GM12878 (cell line): Measurements from ENCODE around the gene SAMD4A. TPM values are rescaled to one million over a fixed set of nuclear protein-coding genes. Genes with fewer than 3 reads are reported as not detected.

Experiments
- CBX3 ChIP-seq: fragments of 200-600 bp; sonication (generic); IDR thresholded peaks from 2 replicates; pipeline ENCODE4 v1.6.1; 2016; ENCODE audit warnings: low read depth, borderline replicate concordance
- CHD1 ChIP-seq: IDR thresholded peaks from 2 replicates; pipeline ENCODE4 v1.6.1; 2012; ENCODE audit warnings: low read depth, low read length, improper control_type of control experiment
- CHD4 ChIP-seq: fragments of 200-600 bp; sonication (generic); IDR thresholded peaks from 2 replicates; pipeline ENCODE4 v1.6.1; 2016; ENCODE audit warnings: mild to moderate bottlenecking
- CREM ChIP-seq: IDR thresholded peaks from 2 replicates; pipeline ENCODE4 v1.6.1; 2014; ENCODE audit warnings: antibody characterized with exemption, low read depth
- DPF2 ChIP-seq: fragments of 450-650 bp; IDR thresholded peaks from 2 replicates; pipeline ENCODE4 v1.6.1; 2017; ENCODE audit warnings: mild to moderate bottlenecking
- EGR1 ChIP-seq, 2 experiments: IDR thresholded peaks; 1 replicate in 1 of 2; 2 replicates in 1 of 2; pipeline ENCODE4 v1.6.1; 2011 to 2012; ENCODE audit warnings: low read depth in 2 of 2, low read length in 2 of 2, borderline replicate concordance in 1 of 2, mild to moderate bottlenecking in 1 of 2, moderate library complexity in 1 of 2
- GABPA ChIP-seq: IDR thresholded peaks from 2 replicates; pipeline ENCODE4 v1.6.1; 2014; ENCODE audit warnings: antibody characterized with exemption, low read depth, mild to moderate bottlenecking, inconsistent platforms
- KDM1A ChIP-seq: fragments of 200-600 bp; sonication (generic); IDR thresholded peaks from 2 replicates; pipeline ENCODE4 v1.6.1; 2016; ENCODE audit warnings: borderline replicate concordance
- TAF1 ChIP-seq: IDR thresholded peaks from 2 replicates; pipeline ENCODE4 v1.6.1; 2011; ENCODE audit warnings: mild to moderate bottlenecking, low read depth, low read length, borderline replicate concordance
- ZNF207 ChIP-seq: fragments of 450-650 bp; IDR thresholded peaks from 2 replicates; pipeline ENCODE4 v1.6.1; 2014; ENCODE audit warnings: antibody characterized with exemption, mild to moderate bottlenecking, borderline replicate concordance
- ZNF274 ChIP-seq: IDR thresholded peaks from one replicate; pipeline ENCODE4 v1.8.0; 2011; ENCODE audit not compliant: insufficient read length, insufficient read depth
- polyA plus RNA-seq, 11 experiments: library from polyadenylated mRNA; depleted of rRNA in 4 of 11; unstranded in 6 of 11; stranded (reverse) in 5 of 11; fragments of >200 nt; fragmentation: Nextera tagmentation in 4 of 11; fragmentation: Illumina TruSeq in 1 of 11; extraction: Ambion mirVana in 4 of 11; extraction: Trizol in 1 of 11; gene quantifications; 1 replicate in 1 of 11; 2 replicates in 10 of 11; pipeline versions ENCODE4 v1.2.1 to v1.2.3, GENCODE V29; 2011 to 2016; ENCODE audit warnings: inconsistent platforms in 2 of 11, missing spikeins in 2 of 11, low read depth in 1 of 11
- total RNA-seq, 4 experiments: library from RNA; depleted of rRNA in 3 of 4; stranded (reverse); fragments of >200 nt in 3 of 4; fragmentation: Illumina TruSeq in 1 of 4; extraction: Trizol in 1 of 4; gene quantifications; 2 replicates each; pipeline versions ENCODE4 v1.2.1 to v1.2.3, GENCODE V29; 2013 to 2021
- TF ChIP-seq, protein P1 (sequence below), 3 experiments: IDR thresholded peaks in 2 of 3; conservative IDR thresholded peaks in 1 of 3; 2 replicates each; pipeline ENCODE4 v1.5.1; 2011; ENCODE audit warnings: low read depth in 3 of 3, low read length in 3 of 3, mild to moderate bottlenecking in 3 of 3, control low read depth in 2 of 3, moderate library complexity in 2 of 3, inconsistent platforms in 1 of 3, mixed read lengths in 1 of 3; ENCODE audit not compliant: control insufficient read depth in 2 of 3, insufficient read depth in 1 of 3; ENCODE audit errors: extremely low read depth in 1 of 3
- TF ChIP-seq, protein P2 (sequence below): fragments of 450-650 bp; IDR thresholded peaks from 2 replicates; pipeline ENCODE4 v1.6.1; 2017; ENCODE audit warnings: mild to moderate bottlenecking, moderate library complexity
- TF ChIP-seq, protein P3 (sequence below): fragments of 450-650 bp; conservative IDR thresholded peaks from 2 replicates; pipeline ENCODE4 v1.6.1; 2017; ENCODE audit warnings: mild to moderate bottlenecking, moderate library complexity
- TF ChIP-seq, protein P4 (sequence below): fragments of 450-650 bp; IDR thresholded peaks from 2 replicates; pipeline ENCODE4 v1.6.1; 2017; ENCODE audit warnings: mild to moderate bottlenecking

SAMD4A gene
- total and polyA plus RNA-seq, 10 of the 15 experiments (the other 5 are each of a cell fraction or from before 2014, with no cell fraction given), result 0.05 to 0.56 (median 0.31) TPM

DNA sequence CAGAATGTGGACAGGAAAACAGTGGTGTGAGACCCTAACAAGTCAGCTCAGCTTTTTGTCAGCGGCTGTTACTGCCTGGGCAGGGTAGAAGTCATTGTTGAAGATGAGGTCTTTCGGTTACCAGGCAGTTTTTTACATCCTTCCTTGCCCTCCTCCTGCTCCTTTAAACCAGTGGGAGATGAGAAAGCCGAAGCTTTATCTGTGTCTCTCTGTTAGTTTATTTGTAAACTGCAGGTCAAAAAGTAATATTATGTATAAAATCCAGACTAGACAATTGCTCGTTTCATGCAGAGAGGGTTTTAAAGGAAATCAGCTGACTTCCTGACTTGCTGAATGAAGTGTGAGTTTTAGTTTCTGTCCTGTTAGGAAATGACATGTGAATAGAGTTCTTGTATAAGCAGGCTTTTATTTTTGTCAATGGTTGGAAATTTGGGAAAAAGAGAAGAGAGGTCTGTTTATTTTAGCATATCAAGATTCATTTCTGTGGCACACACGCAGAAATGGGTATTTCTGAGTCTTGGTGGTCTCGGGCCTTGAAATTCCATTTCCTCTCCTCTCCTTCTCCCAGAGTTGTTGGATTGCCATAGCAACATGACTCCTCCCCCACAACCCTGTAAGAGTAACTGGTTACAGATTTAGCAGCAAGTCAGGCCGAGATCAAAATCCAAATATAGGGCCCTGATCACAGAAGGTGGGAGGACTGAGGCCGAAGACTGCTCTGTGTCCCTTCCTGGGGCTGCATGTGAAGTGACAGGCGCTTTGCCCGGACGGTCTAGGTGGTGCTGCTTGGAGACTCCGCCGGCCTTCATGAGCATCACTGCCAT is 60.8 kb downstream of the SAMD4A start (continued):
- TF ChIP-seq ZNF207 (no peak), ZNF274 (no peak), EGR1 (IDR thresholded peaks at IDR 0.05; ENCODE audit: borderline replicate concordance in 1 of 2, low read depth in 2 of 2, low read length in 2 of 2) (no peak), TAF1 (no peak), GABPA (no peak), CBX3 (no peak), CREM (no peak; the same call in 1 of the 2 replicates), KDM1A (no peak), DPF2 (peak; percentile 17; the same call in 1 of the 2 replicates), CHD1 (no peak), CHD4 (no peak)
- TF ChIP-seq, protein P1, sequence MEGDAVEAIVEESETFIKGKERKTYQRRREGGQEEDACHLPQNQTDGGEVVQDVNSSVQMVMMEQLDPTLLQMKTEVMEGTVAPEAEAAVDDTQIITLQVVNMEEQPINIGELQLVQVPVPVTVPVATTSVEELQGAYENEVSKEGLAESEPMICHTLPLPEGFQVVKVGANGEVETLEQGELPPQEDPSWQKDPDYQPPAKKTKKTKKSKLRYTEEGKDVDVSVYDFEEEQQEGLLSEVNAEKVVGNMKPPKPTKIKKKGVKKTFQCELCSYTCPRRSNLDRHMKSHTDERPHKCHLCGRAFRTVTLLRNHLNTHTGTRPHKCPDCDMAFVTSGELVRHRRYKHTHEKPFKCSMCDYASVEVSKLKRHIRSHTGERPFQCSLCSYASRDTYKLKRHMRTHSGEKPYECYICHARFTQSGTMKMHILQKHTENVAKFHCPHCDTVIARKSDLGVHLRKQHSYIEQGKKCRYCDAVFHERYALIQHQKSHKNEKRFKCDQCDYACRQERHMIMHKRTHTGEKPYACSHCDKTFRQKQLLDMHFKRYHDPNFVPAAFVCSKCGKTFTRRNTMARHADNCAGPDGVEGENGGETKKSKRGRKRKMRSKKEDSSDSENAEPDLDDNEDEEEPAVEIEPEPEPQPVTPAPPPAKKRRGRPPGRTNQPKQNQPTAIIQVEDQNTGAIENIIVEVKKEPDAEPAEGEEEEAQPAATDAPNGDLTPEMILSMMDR (IDR thresholded peaks at IDR 0.05 in 2 of 3, conservative IDR thresholded peaks at IDR 0.05 in 1 of 3; ENCODE audit: control insufficient read depth in 2 of 3, extremely low read depth in 1 of 3, insufficient read depth in 1 of 3, low read depth in 3 of 3, low read length in 3 of 3), result no peak
- TF ChIP-seq, protein P2, sequence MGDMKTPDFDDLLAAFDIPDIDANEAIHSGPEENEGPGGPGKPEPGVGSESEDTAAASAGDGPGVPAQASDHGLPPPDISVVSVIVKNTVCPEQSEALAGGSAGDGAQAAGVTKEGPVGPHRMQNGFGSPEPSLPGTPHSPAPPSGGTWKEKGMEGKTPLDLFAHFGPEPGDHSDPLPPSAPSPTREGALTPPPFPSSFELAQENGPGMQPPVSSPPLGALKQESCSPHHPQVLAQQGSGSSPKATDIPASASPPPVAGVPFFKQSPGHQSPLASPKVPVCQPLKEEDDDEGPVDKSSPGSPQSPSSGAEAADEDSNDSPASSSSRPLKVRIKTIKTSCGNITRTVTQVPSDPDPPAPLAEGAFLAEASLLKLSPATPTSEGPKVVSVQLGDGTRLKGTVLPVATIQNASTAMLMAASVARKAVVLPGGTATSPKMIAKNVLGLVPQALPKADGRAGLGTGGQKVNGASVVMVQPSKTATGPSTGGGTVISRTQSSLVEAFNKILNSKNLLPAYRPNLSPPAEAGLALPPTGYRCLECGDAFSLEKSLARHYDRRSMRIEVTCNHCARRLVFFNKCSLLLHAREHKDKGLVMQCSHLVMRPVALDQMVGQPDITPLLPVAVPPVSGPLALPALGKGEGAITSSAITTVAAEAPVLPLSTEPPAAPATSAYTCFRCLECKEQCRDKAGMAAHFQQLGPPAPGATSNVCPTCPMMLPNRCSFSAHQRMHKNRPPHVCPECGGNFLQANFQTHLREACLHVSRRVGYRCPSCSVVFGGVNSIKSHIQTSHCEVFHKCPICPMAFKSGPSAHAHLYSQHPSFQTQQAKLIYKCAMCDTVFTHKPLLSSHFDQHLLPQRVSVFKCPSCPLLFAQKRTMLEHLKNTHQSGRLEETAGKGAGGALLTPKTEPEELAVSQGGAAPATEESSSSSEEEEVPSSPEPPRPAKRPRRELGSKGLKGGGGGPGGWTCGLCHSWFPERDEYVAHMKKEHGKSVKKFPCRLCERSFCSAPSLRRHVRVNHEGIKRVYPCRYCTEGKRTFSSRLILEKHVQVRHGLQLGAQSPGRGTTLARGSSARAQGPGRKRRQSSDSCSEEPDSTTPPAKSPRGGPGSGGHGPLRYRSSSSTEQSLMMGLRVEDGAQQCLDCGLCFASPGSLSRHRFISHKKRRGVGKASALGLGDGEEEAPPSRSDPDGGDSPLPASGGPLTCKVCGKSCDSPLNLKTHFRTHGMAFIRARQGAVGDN, result peak; percentile 39; the same call in 1 of the 2 replicates
- TF ChIP-seq, protein P3, sequence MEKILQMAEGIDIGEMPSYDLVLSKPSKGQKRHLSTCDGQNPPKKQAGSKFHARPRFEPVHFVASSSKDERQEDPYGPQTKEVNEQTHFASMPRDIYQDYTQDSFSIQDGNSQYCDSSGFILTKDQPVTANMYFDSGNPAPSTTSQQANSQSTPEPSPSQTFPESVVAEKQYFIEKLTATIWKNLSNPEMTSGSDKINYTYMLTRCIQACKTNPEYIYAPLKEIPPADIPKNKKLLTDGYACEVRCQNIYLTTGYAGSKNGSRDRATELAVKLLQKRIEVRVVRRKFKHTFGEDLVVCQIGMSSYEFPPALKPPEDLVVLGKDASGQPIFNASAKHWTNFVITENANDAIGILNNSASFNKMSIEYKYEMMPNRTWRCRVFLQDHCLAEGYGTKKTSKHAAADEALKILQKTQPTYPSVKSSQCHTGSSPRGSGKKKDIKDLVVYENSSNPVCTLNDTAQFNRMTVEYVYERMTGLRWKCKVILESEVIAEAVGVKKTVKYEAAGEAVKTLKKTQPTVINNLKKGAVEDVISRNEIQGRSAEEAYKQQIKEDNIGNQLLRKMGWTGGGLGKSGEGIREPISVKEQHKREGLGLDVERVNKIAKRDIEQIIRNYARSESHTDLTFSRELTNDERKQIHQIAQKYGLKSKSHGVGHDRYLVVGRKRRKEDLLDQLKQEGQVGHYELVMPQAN, result no peak
- TF ChIP-seq, protein P4, sequence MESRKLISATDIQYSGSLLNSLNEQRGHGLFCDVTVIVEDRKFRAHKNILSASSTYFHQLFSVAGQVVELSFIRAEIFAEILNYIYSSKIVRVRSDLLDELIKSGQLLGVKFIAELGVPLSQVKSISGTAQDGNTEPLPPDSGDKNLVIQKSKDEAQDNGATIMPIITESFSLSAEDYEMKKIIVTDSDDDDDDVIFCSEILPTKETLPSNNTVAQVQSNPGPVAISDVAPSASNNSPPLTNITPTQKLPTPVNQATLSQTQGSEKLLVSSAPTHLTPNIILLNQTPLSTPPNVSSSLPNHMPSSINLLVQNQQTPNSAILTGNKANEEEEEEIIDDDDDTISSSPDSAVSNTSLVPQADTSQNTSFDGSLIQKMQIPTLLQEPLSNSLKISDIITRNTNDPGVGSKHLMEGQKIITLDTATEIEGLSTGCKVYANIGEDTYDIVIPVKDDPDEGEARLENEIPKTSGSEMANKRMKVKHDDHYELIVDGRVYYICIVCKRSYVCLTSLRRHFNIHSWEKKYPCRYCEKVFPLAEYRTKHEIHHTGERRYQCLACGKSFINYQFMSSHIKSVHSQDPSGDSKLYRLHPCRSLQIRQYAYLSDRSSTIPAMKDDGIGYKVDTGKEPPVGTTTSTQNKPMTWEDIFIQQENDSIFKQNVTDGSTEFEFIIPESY, result no peak
